Spleen (tissue), 7 donors: ENCODE measurements around the gene TANGO6.

Source experiments
- CTCF ChIP-seq, 11 experiments: fragments of 200-600 bp in 7 of 11; fragments of 450-650 bp in 4 of 11; sonication (generic) in 4 of 11; IDR thresholded peaks in 8 of 11; conservative IDR thresholded peaks in 3 of 11; 1 replicate in 7 of 11; 2 replicates in 4 of 11; pipeline versions ENCODE4 v1.4.0 to v1.8.0; 2016 to 2021; ENCODE audit warnings: antibody characterized with exemption in 11 of 11, inconsistent platforms in 4 of 11, mild to moderate bottlenecking in 1 of 11
- POLR2A ChIP-seq, 3 donors: fragments of 450-650 bp; IDR thresholded peaks; one replicate each; pipeline ENCODE4 v1.5.1; 2017; ENCODE audit warnings: antibody characterized with exemption in 3 of 3, mild to moderate bottlenecking in 1 of 3
- donor health status: DM: no; HTN: no; CAD: no; lungs with moderate emphysema.
- donor health status: DM: no; HTN: no; CAD: no.
- donor health status: DM: no; HTN: no; CAD: no.

GRCh38 chr16:69036399-69037091 is 193.2 kb downstream of the TANGO6 start:
- TF ChIP-seq CTCF (IDR thresholded peaks at IDR 0.05 in 8 of 11, conservative IDR thresholded peaks at IDR 0.05 in 3 of 11) = no peak
- TF ChIP-seq POLR2A (IDR thresholded peaks at IDR 0.05) = no peak
